Spinal cord (tissue), 10 donors: ENCODE results near the gene STAC2. TPM values are rescaled to one million over a fixed set of nuclear protein-coding genes. Genes with fewer than 3 reads are reported as not detected.
"Not testable (repeated sequence)": the region's sequence is repeated elsewhere in the genome, so short reads cannot be mapped to it uniquely, and the experiment has no call there.

Experiments
- DNase-seq, 6 donors: peaks; one replicate each; pipeline versions ENCODE4 v3.0.0 to v3.0.0-alpha.2; 2013 to 2015; ENCODE audit warnings: low spot score in 6 of 6, low read depth in 4 of 6
- H3K27ac ChIP-seq: one replicate; pipeline ENCODE4 v1.5.1; 2013; ENCODE audit warnings: low read depth, low read length, control low read depth
- H3K27me3 ChIP-seq: one replicate; pipeline ENCODE4 v1.6.1; 2013; ENCODE audit warnings: low read length; ENCODE audit not compliant: control insufficient read depth, insufficient read depth
- H3K36me3 ChIP-seq: one replicate; pipeline ENCODE4 v1.6.1; 2013; ENCODE audit warnings: low read length; ENCODE audit not compliant: control insufficient read depth, insufficient read depth
- H3K4me1 ChIP-seq: one replicate; pipeline ENCODE4 v1.6.1; 2013; ENCODE audit warnings: low read length; ENCODE audit not compliant: control insufficient read depth, insufficient read depth
- H3K4me3 ChIP-seq: one replicate; pipeline ENCODE4 v1.5.1; 2013; ENCODE audit warnings: low read depth, low read length, control low read depth
- H3K9me3 ChIP-seq: one replicate; pipeline ENCODE4 v1.6.1; 2013; ENCODE audit warnings: low read length; ENCODE audit not compliant: control insufficient read depth, insufficient read depth
- WGBS: methylation state at CpG from one replicate; pipeline ENCODE4 v1.1.5; 2013; ENCODE audit warnings: missing lambda C conversion rate; ENCODE audit not compliant: insufficient coverage; 5-methylcytosine and 5-hydroxymethylcytosine counted together
- long read RNA-seq, 4 donors: transcript quantifications; one replicate each; lab custom pipeline, GENCODE V29; 2026
- polyA plus RNA-seq, 2 donors: library from polyadenylated mRNA; unstranded; fragments of 120-200 nt; gene quantifications; one replicate each; pipeline ENCODE4 v1.2.1, GENCODE V29; 2013; ENCODE audit not compliant: insufficient read length in 2 of 2
- total RNA-seq, 2 donors: library from RNA; depleted of rRNA in 1 of 2; stranded (reverse); fragments of 120-200 nt in 1 of 2; fragments of >200 nt in 1 of 2; gene quantifications; one replicate each; pipeline versions ENCODE4 v1.2.3 to v1.2.4, GENCODE V29; 2013 to 2014
- donor health status: healthy.

STAC2 gene, protein sequence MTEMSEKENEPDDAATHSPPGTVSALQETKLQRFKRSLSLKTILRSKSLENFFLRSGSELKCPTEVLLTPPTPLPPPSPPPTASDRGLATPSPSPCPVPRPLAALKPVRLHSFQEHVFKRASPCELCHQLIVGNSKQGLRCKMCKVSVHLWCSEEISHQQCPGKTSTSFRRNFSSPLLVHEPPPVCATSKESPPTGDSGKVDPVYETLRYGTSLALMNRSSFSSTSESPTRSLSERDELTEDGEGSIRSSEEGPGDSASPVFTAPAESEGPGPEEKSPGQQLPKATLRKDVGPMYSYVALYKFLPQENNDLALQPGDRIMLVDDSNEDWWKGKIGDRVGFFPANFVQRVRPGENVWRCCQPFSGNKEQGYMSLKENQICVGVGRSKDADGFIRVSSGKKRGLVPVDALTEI
- 1 to 10 TPM in 1 of 2 donors, under 1 TPM in 1; 0.83 to 2.6 TPM for total RNA-seq
- polyA plus RNA-seq = 10 to 100 TPM; 14.8 to 17.1 TPM
- long read RNA-seq, donor 1 = 0 reads
- long read RNA-seq, donor 2, partial matches to known transcripts = 0 of 1 reads
- long read RNA-seq, donor 2, other reads (novel, unspliced or antisense) = 0 of 1 reads
- long read RNA-seq, donor 3 = 0 reads
- long read RNA-seq, donor 4 = 0 reads

DNA sequence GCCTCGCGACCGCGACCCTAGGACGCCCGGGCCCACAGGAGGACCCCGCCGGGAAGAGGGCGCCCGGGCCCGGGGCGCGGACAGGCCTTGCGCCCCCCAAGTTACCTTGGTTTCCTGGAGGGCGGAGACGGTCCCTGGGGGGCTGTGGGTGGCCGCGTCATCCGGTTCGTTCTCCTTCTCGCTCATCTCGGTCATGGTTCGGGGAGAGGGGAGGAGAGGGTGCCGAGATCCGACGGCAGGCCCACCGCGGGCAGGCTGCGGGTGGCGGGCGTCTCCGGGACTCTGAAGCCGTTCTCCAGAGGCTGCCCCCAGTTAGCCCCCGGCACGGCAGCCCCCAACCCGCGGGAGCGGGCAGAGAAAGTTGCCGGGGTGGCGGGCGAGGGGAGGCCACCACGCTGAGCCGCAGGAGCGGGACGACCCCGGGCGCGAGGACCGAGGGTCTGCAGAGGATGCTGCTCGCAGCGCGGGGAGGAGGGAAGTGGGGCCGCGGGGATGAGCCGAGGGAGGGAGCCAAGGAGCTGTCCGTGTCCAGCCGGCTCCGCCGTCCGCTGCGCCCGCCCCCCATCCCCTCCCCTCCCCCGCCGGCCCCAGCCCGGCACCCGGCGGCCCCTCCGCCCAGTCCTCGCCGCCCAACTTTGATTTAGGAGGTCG lies at the start of gene STAC2:
TSS of gene STAC2 (minus strand) at position 638 of the 651 bp plus-strand sequence. CDS start at position 195, 443 bp downstream.
- H3K4me3 ChIP-seq = peak within 1 kb of the TSS; percentile 45
- no peak for DNase-seq
- no peak within 1 kb of the TSS for H3K27ac ChIP-seq
- under 1% methylated on average over 57 of the region's 71 CpGs for WGBS
- peaks cover 5% of the 10 kb centered on the region for H3K36me3 ChIP-seq
- H3K4me1 ChIP-seq = peaks cover 24% of the 10 kb centered on the region
- peaks cover 25% of the 10 kb centered on the region for H3K27me3 ChIP-seq
- H3K9me3 ChIP-seq = no peaks in the 10 kb centered on the region

DNA sequence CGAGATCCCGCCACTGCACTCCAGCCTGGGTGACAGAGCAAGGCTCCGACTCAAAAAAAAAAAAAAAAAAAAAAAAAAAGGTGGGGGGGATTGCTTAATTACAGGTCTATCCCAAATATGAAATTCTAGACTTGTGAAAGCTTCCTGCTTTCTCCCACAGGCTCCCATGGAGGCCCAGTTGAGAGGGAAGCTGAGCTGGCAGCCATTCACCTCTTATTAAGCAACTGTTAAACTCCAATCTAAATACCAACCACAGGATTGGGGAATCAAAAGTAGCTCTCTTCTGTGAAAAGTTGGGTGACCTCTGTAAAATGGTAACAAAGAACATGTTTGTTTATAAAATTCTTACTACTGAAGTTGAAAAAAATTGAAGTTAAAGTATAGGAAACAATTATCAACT lies 45.8 kb upstream of the STAC2 start:
- peaks cover 52% of the 10 kb centered on the region for H3K36me3 ChIP-seq
- H3K4me3 ChIP-seq = no peak overlapping the region
- DNase-seq = no peak
- no peaks in the 10 kb centered on the region for H3K27me3 ChIP-seq
- H3K27ac ChIP-seq = no peak overlapping the region
- H3K9me3 ChIP-seq = no peaks in the 10 kb centered on the region
- no CpG with 5 or more reads among the region's 3 CpGs for WGBS
- H3K4me1 ChIP-seq = no peaks in the 10 kb centered on the region

DNA sequence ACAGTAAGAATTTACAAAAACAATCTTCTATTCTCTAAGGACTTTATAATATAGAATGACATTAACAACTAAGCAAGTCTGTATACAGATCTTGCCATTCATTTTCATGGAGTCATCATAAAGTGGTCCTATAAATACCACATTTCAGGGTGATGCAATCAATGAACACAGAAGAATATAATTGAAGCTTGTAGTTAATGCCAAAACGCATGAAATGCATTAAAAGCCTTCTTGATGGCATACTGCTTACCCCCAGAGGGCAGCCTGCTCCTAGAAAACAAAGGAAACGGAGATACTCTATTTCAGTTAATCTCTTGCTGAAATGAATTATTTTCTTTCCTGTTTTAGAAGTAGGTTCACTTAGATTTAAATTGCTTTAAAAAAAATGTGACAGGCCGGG lies 45.2 kb upstream of the STAC2 start:
- DNase-seq = peak in 2 of 6 donors; percentile 44 to 59
- H3K36me3 ChIP-seq = peaks cover 49% of the 10 kb centered on the region

DNA sequence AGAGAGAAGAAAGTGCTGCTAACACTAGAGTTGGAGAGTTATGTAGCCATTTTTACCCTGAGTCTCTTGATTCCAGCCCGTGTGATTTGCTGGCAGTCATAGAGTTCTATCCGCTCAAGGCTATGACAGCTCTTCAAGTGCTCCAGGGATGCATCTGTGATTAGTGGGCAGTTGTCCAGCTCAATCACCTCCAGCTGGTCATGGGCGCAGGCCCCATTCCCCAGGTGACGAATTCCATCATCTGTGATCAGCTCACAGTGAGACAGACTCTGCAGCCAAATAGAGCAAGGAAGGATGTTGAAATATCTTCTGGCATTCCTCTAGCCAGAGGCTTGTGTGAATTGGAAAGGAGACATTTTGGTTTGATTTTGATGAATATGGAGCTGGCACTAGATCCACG lies 38.4 kb upstream of the STAC2 start:
- no peaks in the 10 kb centered on the region for H3K9me3 ChIP-seq
- no peak overlapping the region for H3K4me3 ChIP-seq
- DNase-seq = peak in 2 of 6 donors; percentile 33 to 59
- peaks cover 48% of the 10 kb centered on the region for H3K36me3 ChIP-seq
- no peak overlapping the region for H3K27ac ChIP-seq
- 74% methylated on average over 4 of the region's 5 CpGs for WGBS
- H3K4me1 ChIP-seq = no peaks in the 10 kb centered on the region
- H3K27me3 ChIP-seq = no peaks in the 10 kb centered on the region

More for the DNA sequence above, 45.2 kb upstream of the STAC2 start:
- Histone ChIP-seq H3K27ac (no peak overlapping the region), H3K27me3 (no peaks in the 10 kb centered on the region), H3K4me1 (no peaks in the 10 kb centered on the region), H3K9me3 (no peaks in the 10 kb centered on the region), H3K4me3 (no peak overlapping the region)
- WGBS = no CpG with 5 or more reads among the region's 3 CpGs

DNA sequence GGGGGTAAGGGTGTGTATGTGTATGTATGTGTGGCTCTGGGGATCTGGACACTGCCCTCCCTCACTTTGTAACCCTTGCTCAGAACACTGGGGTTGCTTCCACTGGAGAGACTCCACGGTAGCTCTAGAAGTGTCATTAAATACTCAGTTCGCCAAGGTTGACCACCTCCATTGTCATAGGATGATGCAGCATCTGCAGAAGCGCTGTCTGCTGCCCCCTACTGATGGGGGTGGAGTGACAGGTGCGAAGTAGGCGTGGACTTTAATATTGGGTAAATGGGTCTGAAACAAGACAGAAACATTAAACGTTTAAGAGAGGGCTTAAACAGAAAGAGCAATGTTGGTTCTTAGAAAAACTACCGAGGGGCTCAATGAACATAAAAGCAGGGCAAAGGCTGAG lies 35.5 kb upstream of the STAC2 start:
- Histone ChIP-seq H3K27ac (no peak overlapping the region), H3K9me3 (no peaks in the 10 kb centered on the region), H3K36me3 (peaks cover 41% of the 10 kb centered on the region), H3K4me1 (no peaks in the 10 kb centered on the region), H3K27me3 (no peaks in the 10 kb centered on the region), H3K4me3 (no peak overlapping the region)
- WGBS = 74% methylated on average over 6 of the region's 7 CpGs
- DNase-seq = no peak

DNA sequence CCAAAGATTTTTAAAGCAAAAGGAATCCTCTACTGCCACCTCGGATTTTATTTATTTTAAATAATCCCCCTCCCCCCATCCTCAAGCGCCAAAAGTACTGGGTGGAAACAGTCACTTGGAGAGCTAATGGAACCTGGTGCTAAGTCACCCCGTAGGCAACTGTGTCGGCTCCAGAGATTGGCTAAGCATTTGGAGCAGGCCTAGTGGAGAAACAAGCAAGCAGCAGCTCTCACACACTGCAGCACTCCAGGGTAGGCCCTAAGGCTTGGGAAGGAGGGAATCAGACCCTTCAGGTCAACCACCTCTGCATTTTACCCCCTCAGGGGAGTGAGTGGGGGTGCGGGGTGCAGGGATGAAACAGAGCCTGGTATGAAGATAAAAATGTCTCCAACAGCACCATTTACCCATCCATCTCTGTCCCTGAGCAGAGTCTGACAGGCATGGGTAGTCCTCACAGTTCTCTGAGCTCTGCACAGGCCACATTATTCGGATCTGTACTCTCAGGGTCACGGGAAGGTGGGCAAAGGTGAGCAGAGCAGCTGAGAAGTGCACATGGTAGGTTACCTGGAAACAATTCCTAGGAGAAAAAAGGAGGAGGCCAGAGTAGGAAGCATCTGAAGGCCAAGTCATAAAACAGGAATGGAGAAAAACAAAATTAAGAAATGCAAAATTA lies 27.2 kb upstream of the STAC2 start:
- Histone ChIP-seq H3K4me1 (peaks cover 1% of the 10 kb centered on the region), H3K36me3 (peaks cover 30% of the 10 kb centered on the region), H3K4me3 (no peak overlapping the region), H3K27me3 (no peaks in the 10 kb centered on the region), H3K27ac (no peak overlapping the region), H3K9me3 (no peaks in the 10 kb centered on the region)
- 93% methylated on average over 4 of the region's 7 CpGs for WGBS
- DNase-seq = no peak

DNA sequence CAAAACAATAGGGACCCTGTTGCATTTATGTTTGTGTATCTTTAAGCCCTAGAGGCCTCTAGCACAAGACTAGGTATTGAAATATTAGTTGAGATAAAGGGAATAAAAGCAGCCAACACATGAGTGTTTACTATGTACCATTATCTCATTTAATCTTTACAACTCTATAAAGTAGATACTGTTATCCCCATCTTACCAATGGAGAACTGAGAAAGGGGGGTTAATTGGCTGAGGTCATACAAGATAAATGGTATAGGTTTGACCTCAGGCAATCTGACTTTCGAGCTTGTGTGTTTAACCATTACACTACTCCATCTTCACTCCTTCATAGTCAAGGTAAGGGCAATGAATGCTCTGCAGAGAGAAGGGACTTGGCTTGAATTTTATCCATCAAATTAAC lies 26.3 kb upstream of the STAC2 start:
- Histone ChIP-seq H3K36me3 (peaks cover 26% of the 10 kb centered on the region), H3K4me1 (peaks cover 4% of the 10 kb centered on the region), H3K9me3 (no peaks in the 10 kb centered on the region), H3K27ac (no peak overlapping the region), H3K27me3 (no peaks in the 10 kb centered on the region), H3K4me3 (no peak overlapping the region)
- no CpG with 5 or more reads among the region's 1 CpG for WGBS
- no peak for DNase-seq

DNA sequence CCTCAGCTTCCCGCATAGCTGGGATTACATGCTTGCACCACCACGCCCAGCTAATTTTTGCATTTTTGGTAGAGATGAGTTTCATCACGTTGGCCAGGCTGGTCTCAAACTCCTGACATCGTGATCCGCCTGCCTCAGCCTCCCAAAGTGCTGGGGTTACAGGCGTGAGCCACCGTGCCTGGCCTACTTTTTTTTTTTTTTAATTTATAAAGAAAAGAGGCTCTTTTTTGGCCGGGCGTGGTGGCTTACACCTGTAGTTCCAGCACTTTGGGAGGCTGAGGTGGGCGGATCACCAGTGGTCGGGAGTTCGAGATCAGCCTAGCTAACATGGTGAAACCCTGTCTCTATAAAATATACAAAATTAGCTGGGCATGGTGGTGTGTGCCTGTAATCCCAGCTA lies 24.3 kb upstream of the STAC2 start:
- not testable (repeated sequence) for H3K27me3 ChIP-seq, H3K4me3 ChIP-seq, H3K9me3 ChIP-seq, H3K27ac ChIP-seq, DNase-seq, H3K4me1 ChIP-seq
- peaks cover 20% of the 10 kb centered on the region for H3K36me3 ChIP-seq
- WGBS = 96% methylated on average over 4 of the region's 12 CpGs

DNA sequence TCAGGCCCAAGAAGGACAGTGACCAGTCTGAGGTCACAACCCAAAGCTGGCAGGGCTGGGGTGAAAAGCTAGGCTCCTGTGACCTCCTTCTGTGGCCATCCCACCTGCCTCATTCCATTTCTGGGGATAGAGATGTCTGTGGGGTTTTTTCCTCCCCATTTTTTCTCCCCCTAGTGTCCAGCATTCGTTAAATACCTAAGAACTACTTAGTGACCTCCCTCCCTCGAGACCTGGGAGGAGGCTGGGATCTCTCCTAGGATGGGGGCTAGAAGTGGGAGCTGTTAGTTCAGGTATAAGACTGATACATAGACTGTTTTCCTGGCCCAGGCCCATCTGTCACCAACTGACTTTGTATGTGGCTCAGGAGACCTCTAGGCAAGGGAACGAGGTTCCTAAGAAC lies 20.5 kb upstream of the STAC2 start:
- no CpG with 5 or more reads among the region's 3 CpGs for WGBS
- peaks cover 8% of the 10 kb centered on the region for H3K36me3 ChIP-seq
- peaks cover 12% of the 10 kb centered on the region for H3K4me1 ChIP-seq
- H3K4me3 ChIP-seq = no peak overlapping the region
- no peaks in the 10 kb centered on the region for H3K27me3 ChIP-seq
- H3K27ac ChIP-seq = no peak overlapping the region
- DNase-seq = no peak
- H3K9me3 ChIP-seq = no peaks in the 10 kb centered on the region
